Endothelial cell of umbilical vein (primary cell): ENCODE results near the gene SELPLG. TPM values are rescaled to one million over a fixed set of nuclear protein-coding genes. Genes with fewer than 3 reads are reported as not detected.

Experiments used
- BruUV-seq: library from RNA; stranded (reverse); fragments of 400-500 nt; replicated peaks from 2 replicates; lab custom pipeline; 2021; lab: Mats Ljungman, UMichigan
- CTCF ChIA-PET: fragments of 300-600, 350-600 bp; sonication (Branson Sonifier 250); formaldehyde crosslinking; loops from one replicate; lab custom pipeline; 2021; ENCODE audit warnings: antibody characterized with exemption, inconsistent platforms; lab: Charles Lee
- POLR2A ChIA-PET: fragments of 300-600, 350-600 bp; sonication (Branson Sonifier 250); formaldehyde crosslinking; loops from one replicate; lab custom pipeline; 2021; ENCODE audit warnings: antibody characterized with exemption, inconsistent platforms; lab: Charles Lee
- DNase-seq: peaks from one replicate; pipeline ENCODE4 v3.0.0-alpha.2; 2011; ENCODE audit warnings: low read depth, low spot score
- FAIRE-seq: peaks from 2 replicates; lab custom pipeline; 2011; peaks lifted over from hg19 to GRCh38; lab: Jason Lieb, UNC
- H2AFZ ChIP-seq: 2 replicates; pipeline ENCODE4 v1.6.0; 2012; ENCODE audit warnings: low read depth, low read length, control low read depth, inconsistent platforms
- H3K27ac ChIP-seq: 2 replicates; pipeline ENCODE4 v1.5.1; 2011; ENCODE audit warnings: low read depth, mild to moderate bottlenecking, control low read depth, low read length, moderate library complexity; ENCODE audit not compliant: insufficient read depth
- H3K27me3 ChIP-seq, 2 experiments: 2 replicates each; pipeline versions ENCODE4 v1.6.0 to v1.6.1; 2011; ENCODE audit warnings: low read length in 2 of 2, mixed read lengths in 1 of 2; ENCODE audit not compliant: control insufficient read depth in 2 of 2, insufficient read depth in 2 of 2
- H3K36me3 ChIP-seq, 2 experiments: 2 replicates in 1 of 2; 3 replicates in 1 of 2; pipeline ENCODE4 v1.5.1; 2011; ENCODE audit warnings: low read length in 2 of 2, mild to moderate bottlenecking in 1 of 2, moderate library complexity in 1 of 2; ENCODE audit not compliant: control insufficient read depth in 2 of 2, insufficient read depth in 2 of 2; ENCODE audit errors: extremely low read depth in 1 of 2
- H3K4me1 ChIP-seq: 3 replicates; pipeline ENCODE4 v1.5.1; 2011; ENCODE audit warnings: mild to moderate bottlenecking, low read length; ENCODE audit not compliant: control insufficient read depth, insufficient read depth; ENCODE audit errors: extremely low read depth
- H3K4me2 ChIP-seq: 2 replicates; pipeline ENCODE4 v1.6.1; 2011; ENCODE audit warnings: low read length, control low read depth, mixed read lengths; ENCODE audit not compliant: insufficient read depth
- H3K4me3 ChIP-seq, 3 experiments: fragments of 200-600 bp in 1 of 3; sonication (generic), shearing (Covaris generic) in 1 of 3; replicated peaks in 1 of 3; 2 replicates each; pipeline ENCODE4 v1.5.1; 2011 to 2016; ENCODE audit warnings: control low read depth in 3 of 3, low read length in 3 of 3, mild to moderate bottlenecking in 2 of 3, inconsistent platforms in 1 of 3, low read depth in 1 of 3, moderate library complexity in 1 of 3; ENCODE audit not compliant: insufficient read depth in 1 of 3
- H3K79me2 ChIP-seq: 2 replicates; pipeline ENCODE4 v1.6.0; 2012; ENCODE audit warnings: low read length, inconsistent platforms; ENCODE audit not compliant: control insufficient read depth, insufficient read depth
- H3K9ac ChIP-seq: replicated peaks from 2 replicates; pipeline ENCODE3; 2011; ENCODE audit warnings: low read length, control low read depth; ENCODE audit not compliant: insufficient read depth; ENCODE audit errors: extremely low read depth
- H3K9me1 ChIP-seq: replicated peaks from 3 replicates; pipeline ENCODE4 v1.6.0; 2011; ENCODE audit warnings: mild to moderate bottlenecking, low read length; ENCODE audit not compliant: control insufficient read depth, insufficient read depth; ENCODE audit errors: extremely low read depth
- H3K9me3 ChIP-seq: replicated peaks from 2 replicates; pipeline ENCODE4 v1.5.1; 2012; ENCODE audit warnings: low read length, inconsistent platforms; ENCODE audit not compliant: control insufficient read depth, insufficient read depth
- H4K20me1 ChIP-seq: replicated peaks from 2 replicates; pipeline ENCODE3; 2011; ENCODE audit warnings: mild to moderate bottlenecking, low read length; ENCODE audit not compliant: control insufficient read depth, insufficient read depth; ENCODE audit errors: extremely low read depth
- MYC ChIP-seq: IDR thresholded peaks from one replicate; pipeline ENCODE4 v1.6.1; 2011; ENCODE audit warnings: mild to moderate bottlenecking, low read depth, low read length
- POLR2AphosphoS5 ChIP-seq: IDR thresholded peaks from 2 replicates; pipeline ENCODE4 v1.6.1; 2012; ENCODE audit warnings: low read depth, mild to moderate bottlenecking, control low read depth, low read length, moderate library complexity; ENCODE audit not compliant: insufficient read depth
- dilution Hi-C: fragments of 300-500 bp; cut with MboI; formaldehyde crosslinking; loops from one replicate; pipeline ENCODE4 v1.15.0; 2019; ENCODE audit warnings: low sequenced_read_pairs; ENCODE audit not compliant: extremely low pct_ligation_motif_present
- intact Hi-C: fragments of 100-400 bp; cut with micrococcal nuclease; formaldehyde crosslinking; loops from one replicate; pipeline ENCODE4 v1.10.0; 2022
- polyA plus RNA-seq, 4 experiments: library from polyadenylated mRNA; depleted of rRNA in 3 of 4; stranded (reverse) in 3 of 4; unstranded in 1 of 4; fragments of >200 nt; gene quantifications; 2 replicates each; pipeline versions ENCODE4 v1.2.1 to v1.2.3, GENCODE V29; 2011 to 2012; ENCODE audit warnings: missing spikeins in 1 of 4
- total RNA-seq: library from RNA; stranded (reverse); gene quantifications from 2 replicates; pipeline ENCODE4 v1.2.3, GENCODE V29; 2021
- TF ChIP-seq, protein P1 (sequence below), 2 donors: IDR thresholded peaks; 1 replicate in 1 of 2; 2 replicates in 1 of 2; pipeline ENCODE4 v1.5.1; 2011; ENCODE audit warnings: low read length in 2 of 2, mild to moderate bottlenecking in 2 of 2, moderate library complexity in 2 of 2, control low read depth in 1 of 2, inconsistent platforms in 1 of 2, low read depth in 1 of 2; ENCODE audit not compliant: insufficient read depth in 1 of 2; ENCODE audit errors: extremely low read depth in 1 of 2
- TF ChIP-seq, protein P2 (sequence below): IDR thresholded peaks from 2 replicates; pipeline ENCODE4 v1.6.1; 2011; ENCODE audit not compliant: insufficient read depth, insufficient read length

Gene SELPLG
- total and polyA plus RNA-seq, 2 donors (not counting 3 experiments of a cell fraction or from before 2014, with no cell fraction given) = 1.0 to 1.2 TPM

DNA sequence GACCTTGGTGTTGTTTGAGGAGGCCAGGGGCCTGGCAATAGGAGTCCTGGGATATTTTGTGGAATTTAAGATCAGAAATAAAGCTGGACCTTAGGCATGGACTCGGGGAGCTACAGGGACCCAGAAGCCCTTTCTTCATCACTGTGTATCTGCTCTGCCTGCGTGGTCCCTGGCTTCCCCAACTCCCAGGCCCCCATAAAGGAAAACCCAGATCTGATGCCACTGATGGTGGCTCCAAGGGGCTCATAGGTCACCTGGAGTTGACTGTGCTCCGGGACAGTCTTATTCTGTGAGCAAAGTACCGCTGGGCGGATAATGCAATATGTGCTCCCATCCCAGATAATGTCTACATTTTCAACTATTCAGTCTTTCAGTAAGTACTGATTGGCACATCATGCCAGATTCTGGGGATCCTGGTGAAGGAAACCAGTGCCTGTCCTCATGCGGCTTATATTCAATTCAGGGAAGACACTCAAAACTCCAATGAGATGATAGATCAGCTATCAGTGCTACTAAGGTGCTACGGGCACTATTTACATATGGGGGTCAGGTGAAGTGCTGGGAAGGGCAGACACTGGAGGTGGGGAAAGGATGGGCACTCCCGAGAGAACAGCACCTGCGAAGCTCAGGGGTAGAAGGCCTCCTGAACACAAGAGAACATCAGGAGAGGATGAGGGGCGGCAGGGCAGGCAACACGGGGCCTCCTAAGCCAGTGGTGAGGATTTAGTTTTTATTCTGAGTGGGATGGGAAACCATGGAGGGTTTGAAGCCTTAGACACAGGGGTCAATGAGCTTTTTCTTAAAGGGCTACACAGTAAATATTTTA is 5.5 kb upstream of the SELPLG start:
- POLR2A ChIA-PET = no interaction called here
- no TSS peak for BruUV-seq
- Histone ChIP-seq H3K4me1 (peaks cover 16% of the 10 kb centered on the region), H3K36me3 (no peaks in the 10 kb centered on the region), H3K9me3 (no peaks in the 10 kb centered on the region), H3K9me1 (no peaks in the 10 kb centered on the region), H3K9ac (no peak overlapping the region), H3K4me3 (no peak overlapping the region), H3K27ac (no peak overlapping the region), H3K79me2 (no peaks in the 10 kb centered on the region), H3K4me2 (no peak overlapping the region), H2AFZ (no peak overlapping the region), H3K27me3 (no peaks in the 10 kb centered on the region), H4K20me1 (no peaks in the 10 kb centered on the region)
- dilution Hi-C loops (no loop called here), intact Hi-C loops (no loop called here)
- DNase-seq = no peak
- FAIRE-seq = no peak
- CTCF ChIA-PET = interaction anchor here (1.0 to 7.3 kb wide), 8 partner anchors 8 to 164 kb away, joined by 3 to 37 read pairs (median 4); no protein-coding TSS in a partner anchor
- TF ChIP-seq MYC (no peak), POLR2AphosphoS5 (no peak)
- TF ChIP-seq, protein P1, sequence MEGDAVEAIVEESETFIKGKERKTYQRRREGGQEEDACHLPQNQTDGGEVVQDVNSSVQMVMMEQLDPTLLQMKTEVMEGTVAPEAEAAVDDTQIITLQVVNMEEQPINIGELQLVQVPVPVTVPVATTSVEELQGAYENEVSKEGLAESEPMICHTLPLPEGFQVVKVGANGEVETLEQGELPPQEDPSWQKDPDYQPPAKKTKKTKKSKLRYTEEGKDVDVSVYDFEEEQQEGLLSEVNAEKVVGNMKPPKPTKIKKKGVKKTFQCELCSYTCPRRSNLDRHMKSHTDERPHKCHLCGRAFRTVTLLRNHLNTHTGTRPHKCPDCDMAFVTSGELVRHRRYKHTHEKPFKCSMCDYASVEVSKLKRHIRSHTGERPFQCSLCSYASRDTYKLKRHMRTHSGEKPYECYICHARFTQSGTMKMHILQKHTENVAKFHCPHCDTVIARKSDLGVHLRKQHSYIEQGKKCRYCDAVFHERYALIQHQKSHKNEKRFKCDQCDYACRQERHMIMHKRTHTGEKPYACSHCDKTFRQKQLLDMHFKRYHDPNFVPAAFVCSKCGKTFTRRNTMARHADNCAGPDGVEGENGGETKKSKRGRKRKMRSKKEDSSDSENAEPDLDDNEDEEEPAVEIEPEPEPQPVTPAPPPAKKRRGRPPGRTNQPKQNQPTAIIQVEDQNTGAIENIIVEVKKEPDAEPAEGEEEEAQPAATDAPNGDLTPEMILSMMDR (IDR thresholded peaks at IDR 0.05; ENCODE audit: extremely low read depth in 1 of 2, insufficient read depth in 1 of 2, low read depth in 1 of 2, low read length in 2 of 2) = no peak
- TF ChIP-seq, protein P2, sequence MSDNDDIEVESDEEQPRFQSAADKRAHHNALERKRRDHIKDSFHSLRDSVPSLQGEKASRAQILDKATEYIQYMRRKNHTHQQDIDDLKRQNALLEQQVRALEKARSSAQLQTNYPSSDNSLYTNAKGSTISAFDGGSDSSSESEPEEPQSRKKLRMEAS = no peak
